Endothelial cell of umbilical vein (primary cell): ENCODE data around the gene FAM83E.

Source experiments
- EZH2 ChIP-seq: IDR thresholded peaks from 2 replicates; pipeline ENCODE4 v1.6.1; 2012; ENCODE audit warnings: borderline replicate concordance, low read depth, mild to moderate bottlenecking, moderate library complexity, low read length, inconsistent platforms; ENCODE audit not compliant: severe bottlenecking
- POLR2A ChIP-seq: IDR thresholded peaks from 2 replicates; pipeline ENCODE4 v1.6.1; 2012; ENCODE audit warnings: low read depth, mild to moderate bottlenecking, control low read depth, low read length
- TF ChIP-seq, protein P1 (sequence below), 2 donors: IDR thresholded peaks; 1 replicate in 1 of 2; 2 replicates in 1 of 2; pipeline ENCODE4 v1.5.1; 2011; ENCODE audit warnings: low read length in 2 of 2, mild to moderate bottlenecking in 2 of 2, moderate library complexity in 2 of 2, control low read depth in 1 of 2, inconsistent platforms in 1 of 2, low read depth in 1 of 2; ENCODE audit not compliant: insufficient read depth in 1 of 2; ENCODE audit errors: extremely low read depth in 1 of 2

DNA sequence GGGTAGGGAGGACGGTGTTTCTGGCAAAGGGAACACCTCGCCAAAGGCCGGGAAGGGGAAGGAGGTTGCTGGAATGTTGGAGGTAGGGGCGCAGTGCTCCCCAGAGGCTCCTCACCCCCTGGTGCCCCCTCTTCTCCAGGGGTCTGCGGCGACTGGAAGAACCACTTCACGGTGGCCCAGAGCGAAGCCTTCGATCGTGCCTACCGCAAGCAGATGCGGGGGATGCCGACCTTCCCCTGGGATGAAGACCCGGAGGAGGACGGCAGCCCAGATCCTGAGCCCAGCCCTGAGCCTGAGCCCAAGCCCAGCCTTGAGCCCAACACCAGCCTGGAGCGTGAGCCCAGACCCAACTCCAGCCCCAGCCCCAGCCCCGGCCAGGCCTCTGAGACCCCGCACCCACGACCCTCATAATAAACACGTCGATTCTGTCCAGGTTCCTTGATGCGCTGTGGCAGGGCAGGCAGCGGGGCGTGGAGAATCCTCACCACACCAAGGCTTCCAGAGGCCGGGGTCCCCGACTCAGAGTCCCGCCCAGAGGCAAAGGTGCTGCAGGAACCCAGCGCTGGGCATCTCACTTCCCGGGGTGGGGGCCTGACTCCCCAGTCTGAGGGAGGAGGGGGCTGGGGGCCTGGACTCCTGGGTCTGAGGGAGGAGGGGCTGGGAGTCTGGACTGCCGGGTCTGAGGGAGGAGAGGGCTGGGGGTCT is 15.7 kb downstream of the FAM83E start:
- TF ChIP-seq, protein P1, sequence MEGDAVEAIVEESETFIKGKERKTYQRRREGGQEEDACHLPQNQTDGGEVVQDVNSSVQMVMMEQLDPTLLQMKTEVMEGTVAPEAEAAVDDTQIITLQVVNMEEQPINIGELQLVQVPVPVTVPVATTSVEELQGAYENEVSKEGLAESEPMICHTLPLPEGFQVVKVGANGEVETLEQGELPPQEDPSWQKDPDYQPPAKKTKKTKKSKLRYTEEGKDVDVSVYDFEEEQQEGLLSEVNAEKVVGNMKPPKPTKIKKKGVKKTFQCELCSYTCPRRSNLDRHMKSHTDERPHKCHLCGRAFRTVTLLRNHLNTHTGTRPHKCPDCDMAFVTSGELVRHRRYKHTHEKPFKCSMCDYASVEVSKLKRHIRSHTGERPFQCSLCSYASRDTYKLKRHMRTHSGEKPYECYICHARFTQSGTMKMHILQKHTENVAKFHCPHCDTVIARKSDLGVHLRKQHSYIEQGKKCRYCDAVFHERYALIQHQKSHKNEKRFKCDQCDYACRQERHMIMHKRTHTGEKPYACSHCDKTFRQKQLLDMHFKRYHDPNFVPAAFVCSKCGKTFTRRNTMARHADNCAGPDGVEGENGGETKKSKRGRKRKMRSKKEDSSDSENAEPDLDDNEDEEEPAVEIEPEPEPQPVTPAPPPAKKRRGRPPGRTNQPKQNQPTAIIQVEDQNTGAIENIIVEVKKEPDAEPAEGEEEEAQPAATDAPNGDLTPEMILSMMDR (IDR thresholded peaks at IDR 0.05; ENCODE audit: extremely low read depth in 1 of 2, insufficient read depth in 1 of 2, low read depth in 1 of 2, low read length in 2 of 2) = no peak
- TF ChIP-seq EZH2 (no peak), POLR2A (no peak)
